IPS DF 4.7 (cell line): ENCODE measurements around the gene SLC26A11.
"Not testable (repeated sequence)": the region's sequence is repeated elsewhere in the genome, so short reads cannot be mapped to it uniquely, and the experiment has no call there.

Experiments used
- DNase-seq: peaks from one replicate; pipeline ENCODE4 v3.0.0-alpha.2; 2013; ENCODE audit warnings: low spot score; ENCODE audit errors: extremely low read depth

Gene SLC26A11

GRCh38 chr17:80195671-80196529, 24.3 kb upstream of the SLC26A11 start:
- no peak for DNase-seq

GRCh38 chr17:80196652-80197051, 23.6 kb upstream of the SLC26A11 start:
- no peak for DNase-seq

- no peak for DNase-seq
These were observed 22.0 kb upstream of the SLC26A11 start for GRCh38 chr17:80198144-80198661.

GRCh38 chr17:80199295-80199694, 20.9 kb upstream of the SLC26A11 start:
- not testable (repeated sequence) for DNase-seq

GRCh38 chr17:80201446-80201845, 18.8 kb upstream of the SLC26A11 start:
- no peak for DNase-seq

- DNase-seq = no peak
These were observed 18.0 kb upstream of the SLC26A11 start for GRCh38 chr17:80202197-80202596.

GRCh38 chr17:80203471-80203963, 16.7 kb upstream of the SLC26A11 start:
- no peak for DNase-seq

- no peak for DNase-seq
These were observed 15.4 kb upstream of the SLC26A11 start for GRCh38 chr17:80204626-80205468.

- no peak for DNase-seq
These were observed 14.4 kb upstream of the SLC26A11 start for GRCh38 chr17:80205811-80206210.

GRCh38 chr17:80208050-80208449, 12.2 kb upstream of the SLC26A11 start:
- DNase-seq = no peak

- DNase-seq = no peak
These were observed 10.5 kb upstream of the SLC26A11 start for GRCh38 chr17:80209765-80210164.

GRCh38 chr17:80210348-80211108, 9.7 kb upstream of the SLC26A11 start:
- no peak for DNase-seq

- no peak for DNase-seq
These were observed 8.1 kb upstream of the SLC26A11 start for GRCh38 chr17:80212109-80212508.

GRCh38 chr17:80212511-80212910, 7.7 kb upstream of the SLC26A11 start:
- no peak for DNase-seq

- DNase-seq = no peak
These were observed 7.1 kb upstream of the SLC26A11 start for GRCh38 chr17:80212962-80213642.

- DNase-seq = no peak
These were observed 6.6 kb upstream of the SLC26A11 start for GRCh38 chr17:80213643-80213975.

- DNase-seq = no peak
These were observed 6.0 kb upstream of the SLC26A11 start for GRCh38 chr17:80214012-80214877.

- no peak for DNase-seq
These were observed 5.4 kb upstream of the SLC26A11 start for GRCh38 chr17:80214878-80215210.

GRCh38 chr17:80216473-80217456, 3.5 kb upstream of the SLC26A11 start:
- no peak for DNase-seq
